Right renal pelvis (tissue), 4 donors: ENCODE results near the gene LHFPL6. TPM values are rescaled to one million over a fixed set of nuclear protein-coding genes. Genes with fewer than 3 reads are reported as not detected.

ENCODE experiments used
- DNase-seq, 4 donors: peaks; one replicate each; pipeline ENCODE4 v3.0.0-alpha.2; 2013; ENCODE audit warnings: low read depth in 4 of 4, low spot score in 3 of 4, missing footprints in 1 of 4
- polyA plus RNA-seq, 4 donors: library from polyadenylated mRNA; unstranded; fragments of 120-200 nt; gene quantifications; one replicate each; pipeline ENCODE4 v1.2.1, GENCODE V29; 2013; ENCODE audit not compliant: insufficient read length in 4 of 4

The LHFPL6 gene
- polyA plus RNA-seq, 4 donors = 45.3 to 49.6 (median 46.7) TPM

DNA sequence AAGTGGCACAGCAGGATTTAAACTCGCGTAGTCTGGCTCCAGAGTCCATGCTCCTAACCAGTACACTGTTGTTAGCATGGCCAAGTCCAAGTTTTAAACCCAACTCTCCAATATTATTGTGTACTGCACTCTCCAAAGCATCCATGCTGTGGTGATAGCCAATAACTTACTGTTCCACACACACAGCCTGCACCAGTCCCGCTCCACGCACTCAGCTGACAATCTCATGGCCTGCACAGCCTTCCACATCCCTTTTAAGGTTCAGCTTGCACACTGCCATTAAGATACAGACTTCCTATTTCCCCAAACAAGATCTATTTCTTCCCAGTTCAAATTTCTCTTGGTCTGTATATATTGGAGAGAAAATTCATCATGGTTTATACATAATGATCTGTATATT is 80.7 kb downstream of the LHFPL6 start:
- no peak for DNase-seq

DNA sequence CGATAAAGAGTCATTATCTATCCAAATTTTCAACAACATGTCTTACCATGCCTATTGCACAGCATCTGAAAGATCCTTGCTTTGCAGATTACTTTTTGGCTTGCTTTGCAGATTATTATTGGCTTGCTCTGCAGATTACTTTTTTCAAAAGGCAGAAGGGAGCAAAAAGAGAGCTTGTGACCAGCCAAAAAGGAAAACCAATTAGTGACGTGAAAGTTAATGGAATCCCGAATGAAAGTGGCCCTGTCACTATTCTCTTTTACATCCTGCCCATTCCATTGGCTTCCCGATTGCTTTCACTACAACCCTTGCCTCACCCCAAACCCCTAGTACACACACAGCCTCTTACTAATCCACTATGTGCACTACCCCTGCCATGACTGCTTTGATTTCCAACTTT is 81.3 kb downstream of the LHFPL6 start:
- no peak for DNase-seq

DNA sequence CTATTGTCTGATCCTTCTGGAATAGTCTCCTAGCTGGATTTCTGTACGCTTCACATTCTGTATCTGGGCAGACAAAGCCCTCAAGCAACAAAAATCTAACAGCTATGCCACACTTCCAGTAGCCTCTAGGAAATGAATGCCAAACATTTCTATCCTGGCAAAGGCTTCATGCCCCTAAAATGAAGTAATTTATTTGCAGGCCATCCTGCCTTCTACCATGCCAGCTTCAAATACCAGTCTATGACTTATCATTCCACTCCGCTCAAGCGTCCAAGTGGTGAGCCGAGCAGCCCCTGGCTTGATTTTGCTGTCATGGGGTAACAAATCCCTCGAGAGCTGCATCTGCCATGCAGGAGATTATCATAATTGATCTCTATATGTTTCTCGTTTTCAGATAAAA is 86.9 kb downstream of the LHFPL6 start:
- DNase-seq = no peak

DNA sequence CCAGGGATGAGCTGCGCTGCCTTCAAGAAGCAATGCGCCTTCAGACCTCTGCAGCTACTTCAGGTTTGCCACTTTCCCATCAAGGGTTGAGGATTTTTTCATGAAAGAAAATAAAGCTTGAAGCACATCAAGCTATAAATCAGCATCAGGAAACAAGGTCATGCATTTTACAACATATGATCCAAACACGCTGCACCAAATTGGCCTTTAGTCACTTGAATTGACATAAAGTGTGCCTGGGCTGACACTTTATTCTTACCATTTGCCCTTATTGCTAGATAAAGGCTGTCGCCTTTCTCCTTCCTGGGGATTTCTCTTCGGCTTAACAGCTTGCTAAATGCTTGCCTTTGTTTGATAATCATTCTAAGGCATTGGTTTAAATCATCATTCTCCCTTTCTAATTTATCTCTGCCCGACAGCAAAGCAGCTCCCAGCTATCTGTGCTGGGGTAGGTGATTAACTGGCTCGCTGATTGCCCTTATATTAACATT is 87.7 kb downstream of the LHFPL6 start:
- no peak for DNase-seq

DNA sequence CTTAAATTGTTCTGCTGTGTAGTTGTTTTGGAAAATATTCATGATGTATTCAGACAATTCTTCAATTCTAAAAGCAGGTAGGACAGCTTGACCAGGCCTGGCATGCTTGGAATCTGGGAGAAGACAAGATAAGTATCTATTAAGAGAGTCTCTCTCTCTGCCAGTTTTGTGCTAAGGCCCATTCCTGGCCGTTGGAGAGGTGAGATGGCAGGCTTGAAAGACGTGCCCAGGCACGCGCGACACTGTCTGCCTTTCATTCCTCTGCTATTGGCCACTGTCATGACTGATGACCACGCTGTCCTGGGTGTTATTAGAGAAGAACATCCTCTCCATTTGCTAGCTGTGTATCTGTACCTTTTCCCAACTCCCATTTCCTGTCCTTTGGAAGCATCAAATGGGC is 90.3 kb downstream of the LHFPL6 start:
- DNase-seq = no peak

DNA sequence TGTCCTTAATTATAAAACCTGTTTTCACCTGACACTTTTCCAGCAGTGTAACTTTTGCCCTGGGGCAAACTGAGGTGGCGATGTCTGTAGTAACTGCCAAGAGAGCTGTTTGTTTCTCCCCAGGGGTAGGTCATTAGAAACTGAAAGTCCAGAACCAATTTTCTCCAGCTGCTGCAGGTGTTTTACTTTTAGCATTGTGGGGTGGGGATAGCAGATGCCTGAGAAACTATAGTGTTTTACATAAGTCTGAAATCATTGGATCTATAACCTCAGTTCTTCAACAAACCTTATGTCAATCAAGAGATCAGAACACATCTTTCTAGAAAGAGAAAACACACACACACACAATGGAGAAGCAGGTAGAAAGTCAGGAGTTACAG is 92.7 kb downstream of the LHFPL6 start:
- no peak for DNase-seq

DNA sequence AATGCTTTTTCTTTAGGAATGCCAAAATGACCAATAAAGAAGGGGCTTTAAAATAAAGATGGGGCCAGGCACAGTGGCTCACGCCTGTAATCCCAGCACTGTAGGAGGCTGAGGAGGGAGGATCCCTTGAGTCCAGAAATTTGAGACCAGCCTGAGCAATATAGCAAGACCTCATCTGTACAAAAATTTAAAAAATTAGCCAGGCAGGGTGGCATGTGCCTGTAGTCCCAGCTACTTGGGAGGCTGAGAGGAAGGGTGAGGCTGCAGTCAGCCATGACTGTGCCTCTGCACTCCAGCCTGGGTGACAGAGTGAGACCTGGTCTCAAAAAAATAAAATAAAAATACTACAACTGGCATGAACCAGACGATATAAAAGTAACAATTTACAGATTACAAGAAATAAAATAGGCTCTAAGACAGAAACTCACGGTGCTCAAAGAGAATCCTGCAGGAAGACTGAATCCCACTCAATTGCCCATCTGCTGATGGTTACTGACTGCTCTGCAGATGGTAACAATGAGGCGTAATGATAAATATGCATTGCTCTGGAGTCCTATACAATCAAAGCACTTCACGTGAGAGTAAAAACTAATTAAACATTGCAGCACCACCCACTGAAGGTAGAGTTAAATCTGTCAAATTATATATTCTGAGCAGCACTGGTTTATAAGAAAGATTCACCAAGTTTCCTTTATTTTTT is 93.2 kb downstream of the LHFPL6 start:
- no peak for DNase-seq

DNA sequence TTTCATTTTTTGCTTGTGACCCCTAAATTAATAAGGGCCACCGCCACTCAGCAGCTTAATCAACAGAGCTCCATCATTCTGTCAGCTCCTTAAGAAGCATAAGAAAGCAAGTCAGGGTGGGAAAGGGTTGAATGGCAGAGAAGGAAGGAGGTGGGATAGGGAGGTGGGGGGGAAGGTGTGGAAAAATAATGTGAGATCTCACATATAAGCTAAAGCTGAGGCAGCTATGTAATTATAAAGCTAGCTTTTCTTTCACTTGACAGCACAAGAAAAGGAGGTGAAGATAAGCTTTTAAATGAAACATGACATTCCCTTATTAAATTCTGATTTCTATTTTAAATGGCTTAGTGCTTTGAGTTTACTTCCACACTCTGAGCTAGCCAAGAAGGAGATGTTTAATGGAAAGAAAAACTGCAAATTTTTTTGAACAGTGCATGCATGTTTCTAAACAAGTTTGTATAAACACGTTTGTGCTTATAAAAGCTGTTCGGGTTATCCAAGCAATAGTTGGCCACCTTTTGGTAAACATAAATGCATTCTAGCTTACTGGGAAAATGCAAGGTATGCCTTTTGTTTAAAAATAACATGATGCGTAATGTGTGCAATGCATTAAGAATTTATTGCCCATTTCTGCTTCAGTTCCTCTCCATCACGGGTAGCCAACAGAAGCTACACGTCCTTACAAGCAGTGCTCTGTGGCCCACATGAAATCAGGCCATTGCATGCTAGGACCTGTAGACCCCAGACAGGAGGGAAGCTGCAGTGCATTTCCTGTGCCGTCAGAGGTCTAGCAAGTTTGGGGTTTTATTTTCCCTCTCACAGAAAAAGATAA is 96.2 kb downstream of the LHFPL6 start:
- DNase-seq = no peak

DNA sequence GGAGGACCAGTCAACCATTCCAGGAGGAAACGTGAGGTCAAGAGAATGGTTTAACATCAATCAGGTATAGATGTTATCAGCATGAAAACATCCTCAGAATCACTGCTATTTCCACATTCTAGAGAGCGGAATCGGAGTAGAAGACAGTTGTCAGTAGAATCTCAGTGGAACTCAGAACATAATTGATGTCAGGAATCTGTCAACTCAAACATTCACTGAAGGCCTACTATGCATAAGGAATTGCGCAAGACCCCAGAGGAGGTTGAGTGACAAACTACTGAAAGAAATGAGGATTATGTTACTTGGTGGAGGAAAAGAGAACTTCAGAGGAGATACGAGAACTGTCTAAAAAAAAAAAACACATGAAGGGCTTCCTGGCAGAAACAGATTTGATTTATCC is 97.8 kb downstream of the LHFPL6 start:
- no peak for DNase-seq

DNA sequence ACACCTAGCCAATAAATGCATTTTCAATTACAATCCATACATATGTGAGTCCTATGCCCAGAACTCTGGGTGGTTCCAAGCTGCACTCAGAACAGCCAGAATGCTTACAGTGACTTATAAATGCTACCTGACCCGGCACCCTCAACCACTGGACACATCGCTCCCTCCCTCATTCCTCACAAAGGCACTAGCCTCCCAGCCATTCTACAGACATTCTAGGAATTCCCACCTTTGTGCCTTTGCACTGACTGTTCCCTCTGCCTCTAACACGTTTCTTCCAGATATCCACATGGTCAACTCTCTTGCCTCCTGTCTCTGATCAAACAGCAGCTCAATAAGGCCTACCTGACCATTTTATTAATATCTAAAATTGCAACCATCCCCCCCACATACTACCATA is 99.9 kb downstream of the LHFPL6 start:
- no peak for DNase-seq

DNA sequence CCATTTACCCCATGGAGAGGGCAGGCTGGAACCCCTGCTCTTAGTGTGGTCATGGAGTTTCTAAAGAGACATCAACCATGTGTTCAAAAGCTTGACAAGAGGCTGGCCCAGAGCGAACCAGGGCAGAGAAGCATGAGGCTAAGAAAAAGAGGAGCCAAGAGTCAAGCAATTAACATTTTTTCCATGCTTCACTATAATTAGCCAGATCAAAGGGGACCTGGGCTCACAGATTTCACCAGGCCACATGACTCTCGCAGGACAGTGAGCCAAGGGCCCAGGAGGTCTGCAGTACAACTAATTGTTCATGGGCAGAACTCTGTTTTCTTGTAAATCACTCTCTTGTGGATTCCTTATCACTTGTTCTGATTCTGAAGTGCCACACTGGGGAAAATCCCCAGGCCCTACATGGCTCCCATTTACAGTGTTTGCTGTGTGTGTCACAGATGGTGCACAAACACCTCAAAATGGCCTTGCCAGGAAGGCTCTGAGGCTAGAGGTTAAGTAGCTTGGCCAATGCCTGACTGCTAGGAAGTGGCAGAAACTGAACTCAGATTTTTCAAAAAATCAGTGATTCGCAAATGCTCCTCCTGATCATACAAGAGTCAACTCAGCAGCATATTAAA is 101.2 kb downstream of the LHFPL6 start:
- DNase-seq = no peak

DNA sequence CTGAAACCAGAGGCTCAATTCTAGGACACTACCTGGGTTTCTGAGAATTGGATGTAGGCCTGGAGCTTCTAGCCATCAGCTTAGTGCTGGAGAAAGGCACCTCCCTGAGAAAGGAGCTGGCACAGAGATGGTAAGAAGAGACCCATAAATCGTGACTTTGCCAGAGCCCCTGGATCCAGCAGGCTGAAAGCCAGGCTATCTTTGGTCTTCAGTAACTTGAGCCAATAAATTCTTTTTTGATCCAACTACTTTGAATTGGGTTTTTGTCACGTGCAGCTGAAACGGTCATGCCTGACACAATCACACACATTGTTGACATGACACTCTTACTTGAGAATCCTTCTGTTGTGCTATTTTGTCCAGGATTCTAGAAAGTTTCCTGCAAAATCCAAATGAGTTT is 103.4 kb downstream of the LHFPL6 start:
- DNase-seq = no peak

DNA sequence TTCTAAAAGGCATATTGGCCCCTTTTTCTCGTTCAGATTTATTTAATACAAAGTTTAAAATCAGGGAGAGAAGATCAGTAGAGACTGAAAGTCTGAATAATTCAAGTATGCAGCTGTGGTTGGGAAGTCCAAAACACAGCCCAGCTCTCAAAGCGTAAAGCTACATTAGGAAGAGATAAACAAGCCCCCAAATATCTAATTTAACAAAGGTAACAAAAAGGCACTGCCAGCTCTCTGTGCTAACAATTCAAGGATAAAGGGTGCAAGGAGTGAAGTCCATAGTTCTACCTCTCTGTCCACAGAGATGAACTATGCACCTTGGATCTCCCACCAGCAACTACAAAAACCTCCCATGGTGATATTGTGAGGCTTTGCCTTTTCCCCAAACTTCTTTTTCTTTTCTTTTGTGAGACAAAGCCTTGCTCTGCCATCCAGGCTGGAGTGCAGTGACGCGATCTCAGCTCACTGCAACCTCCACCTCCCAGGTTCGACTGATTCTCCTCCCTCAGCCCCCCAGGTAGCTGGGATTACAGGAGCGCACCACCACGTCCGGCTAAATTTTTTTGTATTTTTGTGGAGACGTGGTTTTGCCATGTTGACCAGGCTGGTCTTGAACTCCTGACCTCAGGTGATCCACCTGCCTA is 104.4 kb downstream of the LHFPL6 start:
- DNase-seq = no peak

DNA sequence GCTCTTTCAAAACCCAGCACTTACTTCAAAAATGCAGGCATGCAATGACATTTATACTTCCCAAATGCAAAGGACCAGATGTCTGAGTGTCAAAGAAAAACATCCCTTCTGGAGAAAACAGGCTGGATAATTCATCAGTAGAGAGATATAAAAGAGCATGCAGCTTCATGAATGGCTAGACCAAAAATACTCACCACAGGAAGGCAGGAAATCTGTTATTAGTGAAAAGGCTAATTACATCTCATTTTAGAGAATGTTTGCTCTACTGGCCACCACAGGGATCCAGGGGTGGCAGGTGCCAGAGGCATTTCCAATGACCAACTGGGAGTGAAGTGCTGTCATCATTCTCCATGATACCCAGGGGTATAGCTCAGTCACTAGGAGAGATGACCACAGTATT is 106.5 kb downstream of the LHFPL6 start:
- DNase-seq = no peak

DNA sequence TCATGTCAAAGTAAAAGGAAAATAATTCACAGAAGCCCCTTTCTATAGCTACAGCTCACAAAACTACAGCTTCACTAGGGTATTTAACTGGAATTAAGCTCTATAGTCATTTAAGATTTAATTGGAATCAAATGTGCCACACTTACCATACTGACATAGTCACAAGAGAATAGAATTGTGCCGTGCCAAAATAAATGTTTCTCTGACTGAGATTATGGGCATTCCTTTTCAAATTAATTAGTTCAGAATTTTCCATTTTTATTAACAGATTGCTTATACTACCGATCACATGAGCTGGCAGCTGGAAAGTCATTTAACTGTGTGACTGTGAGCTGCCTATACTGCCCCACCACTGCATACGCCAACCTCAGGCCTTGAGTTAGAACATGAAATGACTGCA is 108.4 kb downstream of the LHFPL6 start:
- DNase-seq = no peak

DNA sequence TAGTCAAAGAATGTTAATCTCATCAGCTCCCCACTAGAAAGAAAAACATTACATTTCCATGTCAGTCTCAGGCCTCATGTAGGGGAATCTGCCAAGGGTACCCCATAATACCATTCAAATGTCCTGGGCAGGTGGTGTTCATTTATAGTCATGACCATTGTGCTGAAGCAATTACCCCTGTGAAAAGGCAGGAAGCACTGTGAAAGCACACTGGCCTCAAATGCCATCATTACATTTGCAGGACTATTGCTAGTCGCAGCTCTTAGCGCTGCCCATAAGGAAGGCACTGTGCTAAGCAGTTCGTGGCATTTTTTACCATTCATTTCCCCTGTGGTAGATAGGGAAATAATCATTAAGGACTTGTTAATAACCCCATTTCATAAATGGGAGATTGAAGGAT is 109.0 kb downstream of the LHFPL6 start:
- no peak for DNase-seq

DNA sequence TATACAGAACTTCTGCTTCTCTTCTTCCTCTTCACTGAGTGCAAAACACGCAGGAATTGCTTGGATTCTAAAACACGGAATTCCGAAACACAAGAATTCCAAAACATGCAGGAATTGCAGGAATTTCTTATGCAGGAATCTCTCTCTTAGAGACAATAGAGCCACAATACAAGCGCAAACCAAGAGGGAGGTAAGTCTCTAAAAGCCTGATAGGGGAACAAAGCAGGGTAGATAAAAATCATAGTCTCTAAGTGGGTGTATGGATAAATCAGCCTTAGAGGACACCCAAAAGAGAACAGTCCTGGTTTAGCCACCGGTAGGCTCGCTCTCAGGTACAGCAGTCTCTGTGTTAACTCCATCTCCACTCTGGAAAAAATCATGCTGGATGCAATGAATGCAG is 112.9 kb downstream of the LHFPL6 start:
- DNase-seq = no peak

DNA sequence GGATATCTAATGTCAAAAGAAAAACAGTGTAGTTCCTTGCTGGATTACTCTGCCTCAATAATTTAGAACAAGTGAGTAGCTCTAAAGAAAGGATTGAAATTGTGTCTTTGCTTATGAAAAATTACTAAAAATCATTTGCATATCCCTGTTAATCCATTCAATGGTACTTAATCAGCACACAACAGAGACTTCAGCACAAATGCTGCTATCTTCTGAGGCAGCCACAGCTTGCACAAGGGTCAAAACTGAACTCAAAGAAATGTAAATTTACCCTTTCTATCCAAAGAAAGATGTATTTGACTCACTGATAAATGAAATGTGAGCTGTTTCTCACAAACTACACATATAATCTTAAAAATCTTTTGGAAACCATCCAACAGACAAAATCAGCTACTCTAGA is 116.2 kb downstream of the LHFPL6 start:
- no peak for DNase-seq

DNA sequence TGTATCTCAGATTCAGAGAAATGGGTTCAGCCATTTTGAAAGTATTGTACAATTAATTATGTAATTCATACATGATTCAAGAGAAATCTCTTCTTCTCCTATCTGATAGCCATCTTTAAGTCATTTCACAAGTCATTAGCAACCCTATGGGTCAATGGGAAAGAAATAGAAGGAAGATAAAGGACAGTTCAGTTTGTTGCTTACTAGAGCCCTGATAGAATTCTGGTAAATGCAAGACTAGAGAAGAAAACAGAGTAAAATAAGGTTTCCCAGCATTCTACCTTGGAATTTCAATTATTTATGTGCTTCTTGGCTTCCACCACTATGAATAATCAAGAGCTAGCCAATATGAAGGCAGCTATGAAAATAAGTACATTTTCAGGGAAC is 117.7 kb downstream of the LHFPL6 start:
- no peak for DNase-seq

DNA sequence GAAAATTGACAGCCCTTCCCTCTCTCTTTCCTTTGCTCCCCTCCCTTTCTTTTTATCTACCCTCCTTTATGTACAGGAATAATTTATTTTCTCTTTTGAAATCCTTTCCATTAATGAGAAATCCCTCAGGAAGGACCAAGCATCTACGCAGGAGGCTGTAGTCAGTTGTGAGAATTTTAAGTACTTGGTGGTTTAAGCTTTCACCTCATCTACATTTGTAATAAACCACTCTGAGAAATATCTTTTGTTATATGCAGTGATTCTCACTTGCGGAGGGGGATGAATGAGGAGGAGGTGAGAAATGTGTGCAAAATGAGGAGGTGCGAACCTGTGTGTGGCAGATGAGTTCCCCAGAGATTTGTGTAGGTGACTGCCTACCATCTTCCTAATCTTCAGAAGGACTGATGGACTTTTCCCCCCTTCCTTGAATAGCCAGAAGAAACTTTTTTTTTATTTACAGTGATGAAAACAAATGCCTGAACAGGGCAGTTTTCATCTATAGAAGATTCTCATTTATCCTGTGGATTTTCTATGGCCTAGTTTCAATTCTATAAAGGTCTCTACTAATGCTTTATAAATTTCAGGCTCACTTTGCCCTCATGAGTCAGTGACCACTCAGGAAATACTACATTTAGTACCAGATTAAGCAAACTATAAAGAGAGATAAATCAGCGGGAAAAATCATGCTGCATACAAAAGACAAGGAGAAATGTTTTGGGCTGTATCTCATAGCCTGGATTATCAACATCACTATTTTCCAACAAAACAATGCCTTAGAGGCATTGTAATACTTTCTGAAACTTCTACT is 118.3 kb downstream of the LHFPL6 start:
- no peak for DNase-seq
